Osteoblast (primary cell): ENCODE data around the gene WWOX. TPM values are rescaled to one million over a fixed set of nuclear protein-coding genes. Genes with fewer than 3 reads are reported as not detected.

ENCODE experiments used
- DNase-seq: peaks from one replicate; pipeline ENCODE4 v3.0.0; 2011; ENCODE audit warnings: low spot score, mixed read lengths; ENCODE audit not compliant: insufficient read length; ENCODE audit errors: missing footprints
- H2AFZ ChIP-seq: 2 replicates; pipeline ENCODE4 v1.6.0; 2011; ENCODE audit warnings: mild to moderate bottlenecking, low read length
- H3K27ac ChIP-seq: 2 replicates; pipeline ENCODE4 v1.5.1; 2011; ENCODE audit warnings: mild to moderate bottlenecking, low read depth, low read length, moderate library complexity
- H3K27me3 ChIP-seq: 2 replicates; pipeline ENCODE4 v1.6.0; 2012; ENCODE audit warnings: mild to moderate bottlenecking, control low read depth, inconsistent platforms, low read length, moderate library complexity; ENCODE audit not compliant: insufficient read depth
- H3K36me3 ChIP-seq: 2 replicates; pipeline ENCODE4 v1.5.1; 2011; ENCODE audit warnings: mild to moderate bottlenecking, low read length, control low read depth, moderate library complexity; ENCODE audit not compliant: insufficient read depth
- H3K4me1 ChIP-seq: 2 replicates; pipeline ENCODE4 v1.5.1; 2011; ENCODE audit warnings: mild to moderate bottlenecking, low read length, control low read depth, moderate library complexity; ENCODE audit not compliant: insufficient read depth
- H3K4me2 ChIP-seq: 2 replicates; pipeline ENCODE4 v1.6.0; 2011; ENCODE audit warnings: mild to moderate bottlenecking, low read length; ENCODE audit not compliant: insufficient read depth
- H3K4me3 ChIP-seq: fragments of 200-600 bp; sonication (generic); 3 replicates; pipeline ENCODE4 v1.5.1; 2012; ENCODE audit warnings: mild to moderate bottlenecking, low read length, inconsistent platforms; ENCODE audit not compliant: insufficient read depth
- H3K79me2 ChIP-seq: 2 replicates; pipeline ENCODE4 v1.6.0; 2012; ENCODE audit warnings: mild to moderate bottlenecking, low read length, control low read depth, inconsistent platforms; ENCODE audit not compliant: insufficient read depth
- H3K9me3 ChIP-seq: 2 replicates; pipeline ENCODE4 v1.5.1; 2011; ENCODE audit warnings: low read depth, low read length, control low read depth
- H4K20me1 ChIP-seq: 2 replicates; pipeline ENCODE4 v1.6.0; 2012; ENCODE audit warnings: mild to moderate bottlenecking, low read length, control low read depth; ENCODE audit not compliant: insufficient read depth
- CTCF ChIP-seq: IDR thresholded peaks from 2 replicates; pipeline ENCODE4 v1.5.1; 2011; ENCODE audit warnings: mild to moderate bottlenecking, low read depth, low read length, moderate library complexity; ENCODE audit errors: extremely low read depth
- total RNA-seq: library from RNA; depleted of rRNA; stranded (reverse); fragments of >200 nt; gene quantifications from 2 replicates; pipeline ENCODE4 v1.2.3, GENCODE V29; 2012

WWOX gene
- total RNA-seq, 1 donor: 23.9 TPM

GRCh38 chr16:78402833-78403232 is 303.4 kb downstream of the WWOX start:
- no peaks in the 10 kb centered on the region for H3K4me1 ChIP-seq
- H4K20me1 ChIP-seq: no peaks in the 10 kb centered on the region
- no peak for TF ChIP-seq CTCF
- no peaks in the 10 kb centered on the region for H3K36me3 ChIP-seq
- H3K4me2 ChIP-seq: no peak overlapping the region
- H3K27ac ChIP-seq: no peak overlapping the region
- DNase-seq: no peak
- no peaks in the 10 kb centered on the region for H3K79me2 ChIP-seq
- no peaks in the 10 kb centered on the region for H3K27me3 ChIP-seq
- H2AFZ ChIP-seq: no peak overlapping the region
- peaks cover 2% of the 10 kb centered on the region for H3K9me3 ChIP-seq
- no peak overlapping the region for H3K4me3 ChIP-seq

GRCh38 chr16:78405040-78405439 is 305.6 kb downstream of the WWOX start:
- no peaks in the 10 kb centered on the region for H3K27me3 ChIP-seq
- H3K27ac ChIP-seq: no peak overlapping the region
- H3K36me3 ChIP-seq: no peaks in the 10 kb centered on the region
- peaks cover 4% of the 10 kb centered on the region for H3K9me3 ChIP-seq
- no peak for DNase-seq
- no peaks in the 10 kb centered on the region for H4K20me1 ChIP-seq
- TF ChIP-seq CTCF: no peak
- H3K79me2 ChIP-seq: no peaks in the 10 kb centered on the region
- no peaks in the 10 kb centered on the region for H3K4me1 ChIP-seq
- H2AFZ ChIP-seq: no peak overlapping the region
- no peak overlapping the region for H3K4me3 ChIP-seq
- H3K4me2 ChIP-seq: no peak overlapping the region

- Histone ChIP-seq H3K4me3 (no peak overlapping the region), H3K9me3 (peaks cover 4% of the 10 kb centered on the region), H3K4me1 (no peaks in the 10 kb centered on the region), H3K4me2 (no peak overlapping the region), H4K20me1 (no peaks in the 10 kb centered on the region), H3K27ac (no peak overlapping the region), H2AFZ (no peak overlapping the region), H3K27me3 (no peaks in the 10 kb centered on the region), H3K79me2 (no peaks in the 10 kb centered on the region), H3K36me3 (no peaks in the 10 kb centered on the region)
- DNase-seq: no peak
- TF ChIP-seq CTCF: no peak
Measured at GRCh38 chr16:78405833-78406232, 306.4 kb downstream of the WWOX start.

- DNase-seq: no peak
- H4K20me1 ChIP-seq: no peaks in the 10 kb centered on the region
- H3K4me1 ChIP-seq: no peaks in the 10 kb centered on the region
- H3K4me3 ChIP-seq: no peak overlapping the region
- no peak overlapping the region for H3K27ac ChIP-seq
- no peaks in the 10 kb centered on the region for H3K27me3 ChIP-seq
- no peak overlapping the region for H2AFZ ChIP-seq
- no peaks in the 10 kb centered on the region for H3K36me3 ChIP-seq
- no peak for TF ChIP-seq CTCF
- H3K79me2 ChIP-seq: no peaks in the 10 kb centered on the region
- H3K9me3 ChIP-seq: peaks cover 4% of the 10 kb centered on the region
- no peak overlapping the region for H3K4me2 ChIP-seq
Measured at GRCh38 chr16:78407191-78407590, 307.7 kb downstream of the WWOX start.
